GM20431 (cell line): ENCODE data around the gene UBA52.
"Not testable (repeated sequence)": the region's sequence is repeated elsewhere in the genome, so short reads cannot be mapped to it uniquely, and the experiment has no call there.

Experiments
- in situ Hi-C: fragments of 300-500 bp; cut with MseI, MboI; formaldehyde crosslinking; loops from one replicate; pipeline ENCODE4 v1.15.0; 2020; ENCODE audit warnings: low sequenced_read_pairs; ENCODE audit not compliant: unreplicated experiment

UBA52 gene

DNA sequence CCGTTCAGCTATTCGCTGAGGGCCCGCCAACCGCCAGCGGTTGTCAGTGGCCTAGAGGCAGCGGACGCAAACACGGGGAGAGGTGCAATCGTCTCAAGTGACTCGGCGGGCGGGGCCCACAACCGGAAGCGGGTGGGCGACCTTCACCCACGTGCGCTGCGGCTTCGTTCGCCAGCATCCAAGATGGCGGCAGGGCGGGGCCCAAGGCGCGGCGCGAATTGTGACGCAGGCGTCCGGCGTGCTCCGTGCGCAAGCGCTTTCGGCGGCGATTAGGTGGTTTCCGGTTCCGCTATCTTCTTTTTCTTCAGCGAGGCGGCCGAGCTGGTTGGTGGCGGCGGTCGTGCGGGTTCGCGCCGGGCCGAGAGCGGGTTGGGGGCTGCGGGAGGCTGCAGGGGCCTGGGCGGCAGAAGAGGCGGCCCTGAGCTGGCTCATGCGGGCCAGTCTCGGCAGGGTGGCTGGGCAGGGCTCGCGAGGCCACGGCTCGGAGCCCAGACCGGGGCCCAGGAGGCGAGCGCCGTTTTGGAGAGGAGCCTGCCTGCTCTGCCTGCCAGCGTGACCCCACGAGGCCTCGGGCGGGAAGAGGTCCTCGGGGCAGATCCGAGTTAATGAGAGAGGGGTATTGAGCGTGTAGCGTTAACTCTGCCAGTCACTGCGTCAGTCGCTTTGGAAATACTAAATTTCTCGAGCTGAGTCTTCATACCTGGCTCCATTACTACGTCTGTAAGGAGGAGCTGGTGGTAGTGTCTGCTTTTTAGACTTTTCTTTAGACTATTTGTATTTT lies at the start of gene UBA52:
UBA52 (plus strand) TSS at position 294 of the 781 bp plus-strand sequence. CDS start 1,444 bp downstream, outside the sequence.
- in situ Hi-C loops: no loop called here

GRCh38 chr19:18522124-18522861 lies 49.4 kb upstream of the UBA52 start:
- in situ Hi-C loops: no loop called here

GRCh38 chr19:18522862-18523440 lies 48.7 kb upstream of the UBA52 start:
- in situ Hi-C loops: not testable (repeated sequence)

GRCh38 chr19:18523841-18524240 lies 47.8 kb upstream of the UBA52 start:
- in situ Hi-C loops: no loop called here

- in situ Hi-C loops: no loop called here
Observed at GRCh38 chr19:18526316-18526715, 45.3 kb upstream of the UBA52 start.

DNA sequence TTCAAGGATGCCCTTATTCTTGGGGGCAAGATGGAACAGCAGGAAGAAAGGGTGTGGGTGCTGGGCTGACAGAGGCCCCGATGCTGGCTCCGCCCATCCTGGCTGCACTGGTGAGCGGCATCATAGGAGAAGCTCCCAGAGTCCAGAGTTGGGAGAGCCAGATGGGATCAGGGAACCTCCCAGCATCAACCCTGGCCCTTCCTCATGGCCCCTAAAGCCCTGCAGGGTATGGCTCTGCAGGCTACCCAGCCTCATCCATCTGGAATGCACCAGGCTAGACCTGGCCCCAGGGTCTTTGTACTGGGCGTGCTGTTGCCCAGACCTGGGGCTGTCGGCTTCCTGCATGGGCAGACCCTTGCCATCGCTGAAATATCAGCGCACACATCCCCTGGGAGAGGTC lies 41.9 kb upstream of the UBA52 start:
- in situ Hi-C loops: no loop called here

DNA sequence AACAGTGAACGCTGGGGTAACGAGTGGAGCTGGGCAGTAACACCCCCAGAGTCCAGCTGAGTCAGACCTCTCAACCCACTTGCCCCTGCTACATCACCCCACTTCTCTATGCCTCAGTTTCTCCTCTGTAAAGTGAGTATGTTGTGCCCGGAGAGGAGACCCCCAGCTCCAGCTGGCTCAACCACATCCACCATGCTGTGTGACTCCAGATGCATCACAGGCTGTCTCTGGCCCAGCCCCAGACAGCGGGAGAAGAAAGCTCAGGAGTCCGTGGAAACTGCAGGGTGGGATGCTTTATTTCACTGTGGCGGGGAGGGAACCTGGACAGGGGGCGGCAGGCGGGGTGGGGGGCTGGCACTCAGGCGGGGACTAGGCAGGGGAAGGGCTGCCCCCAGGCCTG lies 40.2 kb upstream of the UBA52 start:
- in situ Hi-C loops: no loop called here

- in situ Hi-C loops: no loop called here
Observed at GRCh38 chr19:18532168-18532890, 39.3 kb upstream of the UBA52 start.

- in situ Hi-C loops: no loop called here
Observed at GRCh38 chr19:18533058-18533457, 38.6 kb upstream of the UBA52 start.

DNA sequence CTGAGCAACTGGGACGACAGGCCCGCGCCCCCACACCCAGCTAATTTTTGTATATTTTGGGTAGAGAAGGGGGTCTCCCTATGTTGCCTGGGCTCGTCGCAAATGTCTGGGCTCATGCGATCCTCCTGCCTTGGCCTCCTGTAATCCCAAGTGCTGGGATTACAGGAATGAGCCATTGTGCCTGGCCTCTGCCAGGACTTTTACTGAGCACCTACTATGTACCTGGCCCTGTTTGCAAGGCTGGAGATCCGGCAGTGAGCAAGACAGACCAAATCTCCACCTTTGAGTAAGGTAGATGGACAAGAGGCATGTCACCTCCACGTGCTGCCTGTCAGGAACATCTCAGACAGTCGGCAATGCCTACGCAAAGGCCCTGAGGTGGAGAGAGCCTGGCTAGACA lies 35.2 kb upstream of the UBA52 start:
- in situ Hi-C loops: no loop called here

- in situ Hi-C loops: no loop called here
Observed at GRCh38 chr19:18537431-18537830, 34.2 kb upstream of the UBA52 start.

DNA sequence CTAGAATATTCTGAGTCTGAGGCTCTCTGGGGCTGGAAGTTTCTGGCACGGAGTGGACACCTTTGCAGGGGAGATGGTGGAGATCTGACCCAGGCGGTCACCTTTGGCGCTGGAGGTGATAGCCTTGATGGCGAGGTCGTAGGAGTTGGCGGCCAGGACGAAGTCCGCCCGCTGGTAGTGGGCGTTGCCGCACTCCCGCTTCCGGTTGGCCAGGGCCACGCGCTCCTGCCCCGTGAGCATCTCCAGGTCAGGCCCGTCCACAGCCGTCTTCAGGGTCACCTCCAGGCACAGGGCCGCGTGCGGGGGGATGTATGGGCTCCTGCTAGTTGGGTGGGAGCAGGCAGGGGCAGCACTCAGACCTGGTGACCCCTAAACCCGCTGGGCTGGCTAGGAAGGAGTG lies 33.5 kb upstream of the UBA52 start:
- in situ Hi-C loops: no loop called here

GRCh38 chr19:18539372-18539771 lies 32.3 kb upstream of the UBA52 start:
- in situ Hi-C loops: no loop called here

- in situ Hi-C loops: not testable (repeated sequence)
Observed at GRCh38 chr19:18540200-18540599, 31.5 kb upstream of the UBA52 start.

GRCh38 chr19:18541258-18541991 lies 30.2 kb upstream of the UBA52 start:
- in situ Hi-C loops: no loop called here

GRCh38 chr19:18541992-18542940 lies 29.4 kb upstream of the UBA52 start:
- in situ Hi-C loops: no loop called here

DNA sequence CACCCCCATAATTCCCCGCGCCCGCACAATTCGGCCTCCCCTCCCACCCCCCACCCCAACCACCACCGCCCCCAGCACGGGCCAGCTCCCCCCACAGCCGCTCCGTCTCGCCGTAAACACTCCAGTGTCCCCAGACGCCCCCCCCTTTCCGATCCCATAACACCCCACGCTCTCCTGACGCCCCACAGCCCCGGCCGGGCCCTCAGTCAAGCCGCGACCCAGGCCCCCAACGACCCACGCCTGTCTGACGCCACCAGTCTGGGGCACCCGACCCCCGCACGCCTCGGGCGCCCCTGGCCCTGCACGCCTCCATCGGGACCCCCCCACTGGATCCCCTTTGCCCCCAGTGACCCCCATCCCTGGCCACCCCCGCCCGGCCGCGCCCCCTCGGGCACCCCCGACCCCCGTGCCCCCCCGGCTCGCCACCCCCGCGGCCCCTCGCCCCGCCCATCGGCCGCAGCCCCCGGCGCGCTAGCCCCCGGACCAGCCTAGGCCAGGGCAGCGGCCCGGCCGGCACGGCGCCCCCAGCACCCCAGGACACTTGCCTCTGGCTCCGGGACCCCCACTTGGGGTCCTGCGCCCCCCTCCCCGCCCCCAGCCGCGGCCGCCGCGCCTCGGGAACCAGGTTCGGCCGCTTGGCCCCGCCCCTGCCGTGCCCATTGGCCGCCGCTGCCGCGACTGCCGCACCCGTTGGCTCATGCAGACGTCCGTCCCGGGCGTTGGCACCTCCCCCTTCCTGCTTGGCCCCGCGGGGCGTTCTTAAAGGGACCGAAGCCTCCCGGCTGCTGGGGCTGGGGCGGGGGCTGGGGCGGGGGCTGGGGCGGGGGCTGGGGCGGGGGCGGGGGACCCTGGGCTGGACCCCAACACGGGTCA lies 28.5 kb upstream of the UBA52 start, which contains the start of gene FKBP8:
FKBP8 (minus strand) TSS at position 633 of the 873 bp plus-strand sequence. CDS start 1,603 bp downstream, outside the sequence.
- in situ Hi-C loops: no loop called here
